Stimulated activated CD8-positive, alpha-beta memory T cell treated with anti-CD3 and anti-CD28 coated beads, Interleukin-4, amount 100 ng/mL, for 1 hour (primary cell): ENCODE measurements around the gene ABL2.
"Not testable (repeated sequence)": the region's sequence is repeated elsewhere in the genome, so short reads cannot be mapped to it uniquely, and the experiment has no call there.

Experiments used
- DNase-seq, 2 donors: peaks; one replicate each; pipeline ENCODE4 v3.0.0-alpha.2; 2020; ENCODE audit warnings: low read depth in 2 of 2, low spot score in 1 of 2

ABL2 gene

GRCh38 chr1:179229214-179230140 is at the start of gene ABL2:
ABL2 (minus strand) TSS chr1:179229677; CDS start chr1:179229397, 280 bp downstream.
- peak in 1 of 2 donors; percentile 28 for DNase-seq

GRCh38 chr1:179278920-179279319 is 49.4 kb upstream of the ABL2 start:
- no peak for DNase-seq

- not testable (repeated sequence) for DNase-seq
These were observed 44.9 kb upstream of the ABL2 start for GRCh38 chr1:179274424-179274823.

- no peak for DNase-seq
These were observed 39.6 kb upstream of the ABL2 start for GRCh38 chr1:179269071-179269470.

GRCh38 chr1:179264507-179264906 is 35.0 kb upstream of the ABL2 start:
- DNase-seq, result no peak

GRCh38 chr1:179263121-179263520 is 33.6 kb upstream of the ABL2 start:
- no peak for DNase-seq

- no peak for DNase-seq
These were observed 32.7 kb upstream of the ABL2 start for GRCh38 chr1:179262183-179262582.

GRCh38 chr1:179253286-179253972 is 24.0 kb upstream of the ABL2 start:
- no peak for DNase-seq

- DNase-seq, result no peak
These were observed 23.1 kb upstream of the ABL2 start for GRCh38 chr1:179252606-179253005.

- DNase-seq, result no peak
These were observed 22.2 kb upstream of the ABL2 start for GRCh38 chr1:179251675-179252074.

- no peak for DNase-seq
These were observed 18.4 kb upstream of the ABL2 start for GRCh38 chr1:179247923-179248322.

- not testable (repeated sequence) for DNase-seq
These were observed 15.9 kb upstream of the ABL2 start for GRCh38 chr1:179245426-179245825.

GRCh38 chr1:179241530-179242097 is 12.1 kb upstream of the ABL2 start:
- no peak for DNase-seq

- DNase-seq, result no peak
These were observed 7.7 kb upstream of the ABL2 start for GRCh38 chr1:179237222-179237621.

GRCh38 chr1:179234863-179235262 is 5.4 kb upstream of the ABL2 start:
- DNase-seq, result no peak

GRCh38 chr1:179231923-179232322 is 2.4 kb upstream of the ABL2 start:
- no peak for DNase-seq

GRCh38 chr1:179230721-179231120 is 1.2 kb upstream of the ABL2 start:
- DNase-seq, result no peak

GRCh38 chr1:179230251-179230650 is 774 bp upstream of the ABL2 start:
- DNase-seq, result no peak

GRCh38 chr1:179228783-179229213 is 679 bp downstream of the ABL2 start:
- DNase-seq, result no peak

GRCh38 chr1:179226738-179227137 is 2.7 kb downstream of the ABL2 start:
- no peak for DNase-seq

- DNase-seq, result not testable (repeated sequence)
These were observed 5.0 kb downstream of the ABL2 start for GRCh38 chr1:179224466-179224865.

GRCh38 chr1:179221121-179221520 is 8.4 kb downstream of the ABL2 start:
- DNase-seq, result not testable (repeated sequence)
